GM19239 (cell line): ENCODE results near the gene ADCK2.
"Not testable (repeated sequence)": the region's sequence is repeated elsewhere in the genome, so short reads cannot be mapped to it uniquely, and the experiment has no call there.

ENCODE experiments used
- DNase-seq: peaks from one replicate; pipeline ENCODE4 v3.0.0; 2011; ENCODE audit warnings: low spot score; ENCODE audit not compliant: insufficient read length
- FAIRE-seq: peaks from 2 replicates; lab custom pipeline; 2011; peaks lifted over from hg19 to GRCh38; lab: Jason Lieb, UNC

The ADCK2 gene

GRCh38 chr7:140671966-140672365 lies 779 bp upstream of the ADCK2 start:
- DNase-seq (no peak), FAIRE-seq (no peak)

DNA sequence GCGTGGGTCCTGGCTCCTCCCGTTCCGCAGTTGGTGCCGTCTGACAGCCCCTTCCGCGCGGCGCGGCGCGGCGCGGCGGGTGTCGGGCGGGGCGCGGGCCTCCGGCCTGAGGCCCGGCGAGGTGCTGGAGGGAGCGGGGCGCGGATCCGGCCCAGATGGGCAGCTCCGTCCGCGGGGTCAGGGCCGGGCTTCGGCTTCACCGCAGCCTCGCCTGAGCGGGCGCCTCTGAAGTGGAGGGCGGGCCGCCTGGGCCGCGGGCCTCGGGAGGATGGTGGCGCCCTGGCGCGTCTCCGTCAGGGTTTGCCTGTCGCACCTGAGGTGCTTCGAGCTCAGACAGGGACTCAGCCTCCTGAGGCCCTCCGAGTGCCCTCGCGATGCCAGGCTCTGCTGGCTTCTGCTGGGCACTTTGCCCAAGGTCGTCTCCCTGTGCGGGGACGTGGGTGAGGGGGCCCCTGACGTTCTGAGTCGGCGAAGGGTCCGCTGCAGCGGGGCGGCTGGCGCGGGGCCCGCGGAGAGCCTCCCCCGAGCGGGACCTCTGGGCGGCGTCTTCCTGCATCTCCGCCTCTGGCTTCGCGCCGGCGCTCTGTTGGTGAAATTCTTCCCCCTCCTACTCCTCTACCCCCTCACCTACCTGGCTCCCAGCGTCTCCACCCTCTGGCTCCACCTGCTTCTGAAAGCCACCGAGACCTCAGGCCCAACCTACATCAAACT lies 473 bp downstream of the ADCK2 start:
- DNase-seq (peak; percentile 67), FAIRE-seq (no peak)

DNA sequence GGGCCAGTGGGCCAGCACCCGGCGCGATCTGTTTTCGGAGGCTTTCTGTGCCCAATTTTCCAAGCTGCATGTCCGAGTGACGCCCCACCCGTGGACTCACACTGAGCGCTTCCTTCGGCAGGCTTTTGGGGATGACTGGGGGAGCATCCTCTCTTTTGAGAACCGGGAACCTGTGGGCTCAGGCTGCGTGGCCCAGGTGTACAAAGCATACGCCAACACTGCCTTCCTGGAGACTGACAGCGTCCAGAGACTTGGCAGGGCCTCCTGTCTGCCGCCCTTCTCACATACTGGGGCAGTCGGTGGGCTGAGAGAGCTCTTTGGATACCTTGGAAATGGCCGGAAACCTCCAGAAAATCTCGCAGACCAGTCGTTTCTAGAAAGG lies 1.0 kb downstream of the ADCK2 start:
- no peak for DNase-seq
- no peak for FAIRE-seq

GRCh38 chr7:140674356-140674800 lies 1.6 kb downstream of the ADCK2 start:
- peak; percentile 89 for FAIRE-seq
- DNase-seq, result peak; percentile 56

- FAIRE-seq (no peak), DNase-seq (no peak)
Observed at GRCh38 chr7:140674899-140675701, 2.4 kb downstream of the ADCK2 start.

GRCh38 chr7:140675726-140676125 lies 3.0 kb downstream of the ADCK2 start:
- FAIRE-seq, result no peak
- no peak for DNase-seq

DNA sequence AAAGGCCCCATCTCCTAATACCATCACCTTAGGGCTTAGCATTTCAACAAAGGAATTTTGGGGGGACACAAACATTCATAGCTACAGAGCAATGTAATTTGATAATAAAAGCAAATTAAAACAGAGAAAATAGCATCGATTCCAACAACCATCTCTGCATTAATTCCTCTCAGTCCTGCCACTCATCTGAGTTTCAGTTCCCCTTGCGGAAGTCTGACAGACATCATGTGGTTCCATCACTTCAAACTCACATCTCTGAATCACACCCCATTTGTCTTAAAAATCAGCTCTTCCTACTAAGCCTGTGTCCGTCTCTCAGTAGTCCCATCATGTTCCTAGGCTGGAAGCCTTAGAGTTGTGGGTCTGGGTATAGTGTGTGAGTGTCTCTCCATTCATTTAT lies 3.6 kb downstream of the ADCK2 start:
- FAIRE-seq (peak; percentile 91), DNase-seq (peak; percentile 63)

DNA sequence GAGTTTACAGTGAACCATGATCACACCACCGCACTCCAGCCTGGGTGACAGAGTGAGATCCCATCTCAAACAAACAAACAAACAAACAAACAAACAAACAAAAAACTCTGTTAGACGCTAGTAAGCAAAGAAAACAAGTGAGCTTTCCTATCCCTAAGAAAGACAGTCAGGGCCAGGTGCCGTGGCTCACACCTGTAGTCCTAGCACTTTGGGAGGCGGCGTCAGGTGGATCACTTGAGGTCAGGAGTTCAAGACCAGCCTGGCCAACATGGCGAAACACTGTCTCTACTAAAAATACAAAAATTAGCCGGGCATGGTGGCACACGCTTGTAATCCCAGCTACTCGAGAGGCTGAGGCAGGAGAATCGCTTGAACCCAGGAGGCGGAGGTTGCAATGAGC lies 4.2 kb downstream of the ADCK2 start:
- not testable (repeated sequence) for FAIRE-seq, DNase-seq

DNA sequence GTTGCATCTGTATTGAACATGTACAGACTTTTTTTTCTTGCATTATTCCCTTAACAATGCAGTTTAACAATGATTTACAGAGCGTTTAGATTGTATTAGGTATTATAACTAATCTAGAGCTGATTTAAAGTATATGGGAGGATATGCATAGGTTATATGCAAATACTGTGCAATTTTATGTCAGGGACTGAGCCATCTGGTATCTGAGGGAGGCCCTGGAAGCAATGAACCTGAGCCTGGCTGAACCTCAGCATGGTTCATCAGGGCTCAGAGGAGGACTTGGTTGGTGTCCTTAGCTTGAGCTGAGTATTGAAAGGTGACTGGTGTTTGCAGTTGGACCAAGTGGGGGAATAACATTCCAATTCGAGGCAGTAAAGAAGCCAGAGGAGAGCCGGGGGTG lies 4.8 kb downstream of the ADCK2 start:
- FAIRE-seq, result no peak
- DNase-seq, result no peak

DNA sequence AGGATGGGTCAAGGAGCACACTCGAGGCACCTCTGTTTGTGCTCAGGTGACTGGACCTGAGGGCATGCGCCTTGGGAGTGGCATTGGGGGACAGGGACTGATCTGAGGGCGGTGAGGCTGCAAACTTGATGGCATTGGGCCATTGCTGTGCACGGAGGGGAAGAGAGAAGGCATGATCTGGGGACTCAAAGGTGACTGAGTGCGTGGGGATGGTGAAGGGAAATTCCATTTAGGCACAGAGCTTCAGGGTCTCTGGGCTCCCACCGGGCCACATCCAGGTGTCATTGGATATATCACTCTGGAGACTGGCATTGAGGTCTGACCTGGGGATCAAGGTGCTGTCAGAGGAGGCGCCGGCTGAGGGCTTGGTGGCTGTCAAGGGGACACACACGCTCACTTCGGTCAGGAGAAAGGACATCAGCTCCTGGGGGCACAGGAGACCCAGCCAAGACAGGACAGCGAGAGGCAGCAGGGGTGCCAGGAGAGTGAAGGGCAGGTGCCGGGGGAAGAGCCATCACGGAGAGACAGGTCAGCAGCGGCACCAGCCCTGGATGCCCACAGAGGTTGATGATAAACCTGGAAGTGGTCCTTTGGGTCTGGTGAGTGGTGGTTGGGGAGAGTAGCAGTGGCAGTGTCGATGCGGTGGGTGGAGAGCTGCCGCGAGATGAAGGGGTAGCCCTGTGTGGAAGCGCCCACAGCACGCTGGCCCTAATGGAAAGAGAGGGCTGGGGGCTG lies 5.5 kb downstream of the ADCK2 start:
- FAIRE-seq (no peak), DNase-seq (no peak)

GRCh38 chr7:140678816-140679130 lies 6.0 kb downstream of the ADCK2 start:
- DNase-seq (no peak), FAIRE-seq (no peak)

DNA sequence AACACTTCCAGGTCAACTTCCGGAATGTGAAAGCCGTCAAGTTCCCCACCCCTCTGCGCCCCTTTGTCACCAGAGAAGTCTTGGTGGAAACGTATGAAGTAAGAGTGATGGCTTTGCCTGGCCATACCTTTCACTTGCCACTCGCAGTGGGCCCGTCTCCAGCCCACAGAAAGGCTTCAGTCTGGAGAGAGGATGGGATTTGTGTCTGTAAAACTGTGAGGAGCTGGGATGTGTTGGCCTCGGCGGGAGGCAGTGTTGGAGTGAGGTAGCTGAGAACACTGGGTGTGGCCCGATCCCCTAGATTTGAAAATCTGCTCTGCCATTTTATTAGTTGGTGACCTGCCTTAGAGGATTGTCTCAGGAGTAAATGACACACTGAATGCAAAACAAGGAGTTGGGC lies 6.4 kb downstream of the ADCK2 start:
- FAIRE-seq (no peak), DNase-seq (no peak)

GRCh38 chr7:140680886-140681285 lies 8.1 kb downstream of the ADCK2 start:
- DNase-seq (no peak), FAIRE-seq (no peak)

DNA sequence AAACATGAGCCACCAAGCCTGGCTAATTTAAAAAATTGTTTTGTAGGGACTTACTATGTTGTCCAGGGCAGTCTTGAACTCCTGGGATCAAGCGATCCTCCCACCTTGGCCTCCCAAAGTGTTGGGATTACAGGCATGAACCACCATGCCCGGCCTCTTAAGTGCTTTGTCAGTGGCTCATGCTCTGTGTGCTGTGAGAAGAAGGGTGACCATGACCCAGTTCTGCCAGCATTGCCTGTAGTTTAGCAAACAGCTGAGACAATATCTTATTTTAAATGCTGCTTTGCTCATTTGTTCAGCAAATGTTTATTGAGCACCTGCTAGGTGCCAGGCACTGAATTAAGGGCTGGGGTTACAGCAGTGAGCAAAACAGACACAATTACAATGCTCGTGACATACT lies 9.0 kb downstream of the ADCK2 start:
- no peak for DNase-seq
- FAIRE-seq, result no peak

GRCh38 chr7:140683657-140684056 lies 10.9 kb downstream of the ADCK2 start:
- DNase-seq, result no peak
- FAIRE-seq, result no peak

DNA sequence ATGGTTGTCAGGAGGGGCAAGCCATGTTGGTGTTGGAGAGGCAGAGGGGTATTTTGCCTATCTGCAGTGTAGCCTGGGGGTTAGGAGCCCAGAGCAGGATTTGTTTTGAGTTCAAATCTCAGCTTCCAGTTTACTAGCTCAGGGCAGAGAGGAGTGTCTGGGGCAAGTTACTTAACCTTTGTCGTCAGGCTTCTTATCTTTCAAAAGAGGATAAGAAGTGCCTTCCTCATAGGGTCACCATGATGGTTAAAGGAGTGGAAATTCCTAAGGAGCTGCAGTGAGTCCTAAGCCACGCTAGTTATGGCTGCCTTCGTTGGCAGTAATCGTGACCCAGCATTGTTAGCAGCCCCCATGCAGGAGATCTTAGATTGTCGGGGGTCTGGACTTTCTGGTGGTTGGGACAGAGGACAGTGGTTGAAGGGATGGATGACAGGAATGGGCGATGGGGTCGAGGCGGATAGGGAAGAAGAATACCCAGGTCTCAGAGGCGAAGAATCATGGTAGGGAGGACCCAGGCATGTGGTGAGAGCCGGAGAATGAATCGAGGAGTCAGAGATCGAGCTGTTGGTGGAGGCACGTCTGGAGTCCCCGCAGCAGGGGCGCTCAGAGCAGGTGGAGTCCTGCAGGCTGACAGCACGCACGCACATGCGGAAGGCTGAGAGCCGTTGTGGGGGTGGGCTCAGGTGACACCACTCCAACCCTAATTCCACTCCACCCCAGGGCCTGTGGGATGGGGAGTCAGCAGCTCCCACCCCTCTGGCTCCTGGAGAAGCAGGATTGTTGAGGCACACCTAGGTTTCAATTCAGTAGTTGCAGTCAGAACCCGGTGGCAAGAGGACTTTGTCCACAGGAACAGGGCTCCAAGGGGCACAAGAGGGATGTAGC lies 11.6 kb downstream of the ADCK2 start:
- DNase-seq (no peak), FAIRE-seq (no peak)

DNA sequence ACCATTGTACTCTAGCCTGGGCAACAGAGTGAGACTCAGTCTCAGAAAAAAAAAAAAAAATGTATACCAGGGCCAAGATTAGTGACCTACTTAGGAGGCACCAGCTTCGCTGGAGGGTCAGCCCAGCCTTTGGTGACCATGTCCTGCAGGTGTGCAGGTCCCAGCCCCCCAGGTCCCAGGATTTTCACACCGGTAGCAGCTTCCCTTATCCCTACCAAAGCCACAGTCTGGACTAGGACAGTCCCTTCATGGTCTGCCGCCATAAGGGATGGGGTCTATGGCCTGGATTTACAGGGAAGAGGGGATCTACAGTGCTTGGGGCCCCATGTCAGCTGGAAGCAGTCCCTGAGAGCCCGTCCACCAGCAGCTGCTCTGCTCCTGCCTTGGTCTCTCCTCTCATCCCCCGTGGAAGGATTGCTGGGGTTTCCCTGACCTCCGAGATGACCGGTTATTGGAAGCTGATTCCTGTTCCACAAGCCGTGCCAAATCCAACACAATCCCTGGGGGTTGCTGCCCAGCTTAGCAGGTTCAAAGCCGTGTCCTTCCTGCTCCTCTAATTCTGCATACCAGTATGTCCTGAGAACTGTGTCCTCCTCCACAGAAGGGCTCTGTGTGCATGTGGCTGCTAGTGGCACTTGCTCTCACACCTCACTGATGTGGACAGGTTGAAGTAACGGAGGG lies 12.8 kb downstream of the ADCK2 start:
- DNase-seq, result no peak
- FAIRE-seq, result no peak

GRCh38 chr7:140686921-140687320 lies 14.2 kb downstream of the ADCK2 start:
- DNase-seq, result no peak

GRCh38 chr7:140688341-140688740 lies 15.6 kb downstream of the ADCK2 start:
- FAIRE-seq (no peak), DNase-seq (no peak)

More at GRCh38 chr7:140686921-140687320, 14.2 kb downstream of the ADCK2 start:
- no peak for FAIRE-seq
